Upper lobe of left lung (tissue), 4 donors: ENCODE results near the gene SELPLG.

Source experiments
- CTCF ChIP-seq, 6 experiments: fragments of 450-650 bp in 4 of 6; fragments of 200-600 bp in 2 of 6; sonication (generic) in 2 of 6; IDR thresholded peaks; one replicate each; pipeline ENCODE4 v1.5.1; 2016 to 2019; ENCODE audit warnings: antibody characterized with exemption in 6 of 6
- EP300 ChIP-seq, 4 donors: sonication (generic); formaldehyde crosslinking; IDR thresholded peaks; one replicate each; pipeline ENCODE4 v1.5.1; 2017; ENCODE audit warnings: antibody characterized with exemption in 4 of 4, control low read depth in 2 of 4
- POLR2A ChIP-seq, 4 donors: fragments of 450-650 bp; IDR thresholded peaks; one replicate each; pipeline ENCODE4 v1.5.1; 2016 to 2017; ENCODE audit warnings: antibody characterized with exemption in 4 of 4, mild to moderate bottlenecking in 2 of 4

- TF ChIP-seq CTCF (IDR thresholded peaks at IDR 0.05) (no peak), EP300 (IDR thresholded peaks at IDR 0.05) (peak in 1 of 4 donors; percentile 75), POLR2A (IDR thresholded peaks at IDR 0.05) (no peak)
These were observed 24.0 kb downstream of the SELPLG start for GRCh38 chr12:108609537-108610335.
